CD4-positive, alpha-beta T cell treated with Interferon alpha-2 for 1 hour (primary cell): ENCODE measurements around the gene TOMM20L.

Experiments
- DNase-seq, 2 donors: peaks; one replicate each; pipeline ENCODE4 v3.0.0-alpha.2; 2020 to 2022

The TOMM20L gene

GRCh38 chr14:58427281-58428117 is 31.8 kb downstream of the TOMM20L start, which contains the start of the genes KIAA0586 and TIMM9:
TSS of gene KIAA0586 (plus strand) at chr14:58427719. CDS start at chr14:58428265, 546 bp downstream.
TSS of gene TIMM9 (minus strand) at chr14:58427531. CDS start at chr14:58411945, 15,586 bp downstream.
- DNase-seq = peak; percentile 98 to 99

DNA sequence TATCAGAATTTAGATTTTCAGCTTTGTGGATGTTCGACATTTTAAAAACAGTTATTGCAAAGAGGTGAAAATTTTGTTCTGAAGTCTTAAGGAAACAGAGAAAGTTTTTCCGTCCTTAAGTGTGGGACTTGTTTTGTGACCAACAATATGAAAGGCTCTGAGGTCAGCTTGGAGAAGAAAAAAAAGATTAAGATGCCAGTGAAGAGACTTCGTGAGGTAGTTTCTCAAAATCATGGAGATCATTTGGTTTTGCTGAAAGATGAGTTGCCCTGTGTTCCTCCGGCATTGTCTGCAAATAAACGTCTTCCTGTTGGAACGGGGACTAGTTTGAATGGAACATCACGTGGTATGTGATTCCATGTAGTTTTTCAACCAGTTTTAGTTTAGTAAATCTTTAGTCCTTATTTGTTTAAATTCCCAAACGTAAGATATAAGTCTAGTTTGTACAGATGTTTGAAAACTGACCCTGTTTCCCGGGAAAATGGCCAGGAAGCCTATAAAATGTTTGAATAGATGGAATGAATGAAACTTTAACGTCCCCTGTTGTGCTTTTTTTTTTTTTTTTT is 32.5 kb downstream of the TOMM20L start:
- DNase-seq = peak; percentile 4 to 51

DNA sequence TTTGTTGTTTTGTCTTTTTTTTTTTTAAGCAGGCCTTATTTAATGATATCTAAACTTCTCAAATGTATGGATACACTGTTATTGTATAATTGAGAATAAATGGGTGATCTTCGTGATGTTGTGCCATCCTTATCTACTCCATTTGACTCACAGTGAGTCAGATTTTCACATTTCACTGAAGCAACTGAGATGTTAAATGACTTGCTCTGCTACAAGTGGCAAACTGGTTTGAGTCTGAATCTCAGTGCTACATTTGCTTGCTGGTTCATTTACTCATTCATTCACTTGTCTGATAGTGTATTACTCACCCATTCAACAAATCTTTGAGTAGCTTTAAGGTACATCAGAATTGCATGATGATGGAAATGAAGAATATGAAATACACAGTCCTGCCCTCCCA is 34.4 kb downstream of the TOMM20L start:
- DNase-seq = no peak

DNA sequence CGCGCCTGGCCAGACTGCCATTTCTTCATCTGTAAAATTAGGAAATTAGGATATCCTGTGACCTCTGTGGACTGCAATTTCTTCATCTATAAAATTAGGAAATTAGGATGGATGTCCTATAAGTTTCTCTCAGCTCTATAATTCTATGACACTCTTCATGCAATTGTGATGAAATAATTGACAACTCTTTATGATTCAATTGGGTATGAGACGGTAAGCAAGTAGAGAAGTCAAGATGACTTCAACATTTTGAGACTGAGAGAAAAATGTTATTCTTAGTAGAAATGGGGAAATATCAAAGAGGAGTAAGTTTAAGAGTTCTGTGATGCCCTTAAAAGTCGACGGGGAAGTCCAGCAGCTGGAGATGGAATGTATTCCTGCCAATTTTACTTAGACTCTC is 43.7 kb downstream of the TOMM20L start:
- DNase-seq = no peak

GRCh38 chr14:58444627-58445026 is 48.9 kb downstream of the TOMM20L start:
- no peak for DNase-seq

DNA sequence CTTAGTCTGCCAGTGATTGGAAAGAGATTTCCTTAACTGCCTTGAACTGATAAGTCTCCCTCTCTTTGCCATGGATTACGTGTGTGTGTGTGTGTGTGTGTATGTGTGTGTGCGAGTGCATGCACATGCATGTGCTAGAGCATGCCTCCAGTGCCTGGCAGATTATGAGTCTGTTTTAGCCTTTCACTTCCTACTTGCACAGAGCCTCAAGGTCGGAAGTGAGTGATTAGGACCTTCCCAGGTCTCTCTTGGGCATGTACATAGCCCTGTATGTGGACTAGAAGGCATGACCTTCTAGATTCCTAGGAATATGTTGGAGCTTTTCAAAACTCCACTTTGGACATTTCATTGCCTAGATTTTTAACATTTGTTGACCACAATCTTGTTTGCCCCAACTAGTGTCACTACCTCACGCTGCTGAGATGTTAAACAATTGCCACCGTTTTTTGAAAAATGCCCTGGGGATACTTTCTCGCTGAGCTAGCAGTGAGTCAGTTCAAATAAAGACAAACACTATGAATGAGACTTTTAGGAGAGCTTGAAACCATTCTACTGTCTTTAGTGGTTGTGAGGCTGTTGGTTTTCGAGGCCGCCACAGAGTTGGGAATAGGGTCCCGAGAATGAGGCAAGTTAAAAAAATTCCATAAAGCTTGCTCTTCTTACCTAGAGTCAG is 60.0 kb downstream of the TOMM20L start:
- no peak for DNase-seq
